ENCODE results near the gene TMA7.

- TF ChIP-seq CBX1 (IDR thresholded peaks at IDR 0.05; ENCODE audit: low read depth) = no peak
- TF ChIP-seq KDM1A (IDR thresholded peaks at IDR 0.05) = no peak
- TF ChIP-seq, protein P1, sequence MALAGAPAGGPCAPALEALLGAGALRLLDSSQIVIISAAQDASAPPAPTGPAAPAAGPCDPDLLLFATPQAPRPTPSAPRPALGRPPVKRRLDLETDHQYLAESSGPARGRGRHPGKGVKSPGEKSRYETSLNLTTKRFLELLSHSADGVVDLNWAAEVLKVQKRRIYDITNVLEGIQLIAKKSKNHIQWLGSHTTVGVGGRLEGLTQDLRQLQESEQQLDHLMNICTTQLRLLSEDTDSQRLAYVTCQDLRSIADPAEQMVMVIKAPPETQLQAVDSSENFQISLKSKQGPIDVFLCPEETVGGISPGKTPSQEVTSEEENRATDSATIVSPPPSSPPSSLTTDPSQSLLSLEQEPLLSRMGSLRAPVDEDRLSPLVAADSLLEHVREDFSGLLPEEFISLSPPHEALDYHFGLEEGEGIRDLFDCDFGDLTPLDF (CRISPR knock-in tag; IDR thresholded peaks at IDR 0.05) = no peak
- TF ChIP-seq POLR2AphosphoS2 (IDR thresholded peaks at IDR 0.05; ENCODE audit: low read length) = no peak
- TF ChIP-seq, protein P2, sequence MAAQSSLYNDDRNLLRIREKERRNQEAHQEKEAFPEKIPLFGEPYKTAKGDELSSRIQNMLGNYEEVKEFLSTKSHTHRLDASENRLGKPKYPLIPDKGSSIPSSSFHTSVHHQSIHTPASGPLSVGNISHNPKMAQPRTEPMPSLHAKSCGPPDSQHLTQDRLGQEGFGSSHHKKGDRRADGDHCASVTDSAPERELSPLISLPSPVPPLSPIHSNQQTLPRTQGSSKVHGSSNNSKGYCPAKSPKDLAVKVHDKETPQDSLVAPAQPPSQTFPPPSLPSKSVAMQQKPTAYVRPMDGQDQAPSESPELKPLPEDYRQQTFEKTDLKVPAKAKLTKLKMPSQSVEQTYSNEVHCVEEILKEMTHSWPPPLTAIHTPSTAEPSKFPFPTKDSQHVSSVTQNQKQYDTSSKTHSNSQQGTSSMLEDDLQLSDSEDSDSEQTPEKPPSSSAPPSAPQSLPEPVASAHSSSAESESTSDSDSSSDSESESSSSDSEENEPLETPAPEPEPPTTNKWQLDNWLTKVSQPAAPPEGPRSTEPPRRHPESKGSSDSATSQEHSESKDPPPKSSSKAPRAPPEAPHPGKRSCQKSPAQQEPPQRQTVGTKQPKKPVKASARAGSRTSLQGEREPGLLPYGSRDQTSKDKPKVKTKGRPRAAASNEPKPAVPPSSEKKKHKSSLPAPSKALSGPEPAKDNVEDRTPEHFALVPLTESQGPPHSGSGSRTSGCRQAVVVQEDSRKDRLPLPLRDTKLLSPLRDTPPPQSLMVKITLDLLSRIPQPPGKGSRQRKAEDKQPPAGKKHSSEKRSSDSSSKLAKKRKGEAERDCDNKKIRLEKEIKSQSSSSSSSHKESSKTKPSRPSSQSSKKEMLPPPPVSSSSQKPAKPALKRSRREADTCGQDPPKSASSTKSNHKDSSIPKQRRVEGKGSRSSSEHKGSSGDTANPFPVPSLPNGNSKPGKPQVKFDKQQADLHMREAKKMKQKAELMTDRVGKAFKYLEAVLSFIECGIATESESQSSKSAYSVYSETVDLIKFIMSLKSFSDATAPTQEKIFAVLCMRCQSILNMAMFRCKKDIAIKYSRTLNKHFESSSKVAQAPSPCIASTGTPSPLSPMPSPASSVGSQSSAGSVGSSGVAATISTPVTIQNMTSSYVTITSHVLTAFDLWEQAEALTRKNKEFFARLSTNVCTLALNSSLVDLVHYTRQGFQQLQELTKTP (IDR thresholded peaks at IDR 0.05; ENCODE audit: low read depth in 1 of 2, partially characterized antibody in 2 of 2) = no peak
- TF ChIP-seq CBX5 (IDR thresholded peaks at IDR 0.05; ENCODE audit: borderline replicate concordance, low read depth) = no peak
- TF ChIP-seq KLF16 (IDR thresholded peaks at IDR 0.05) = no peak
- no peak for TF ChIP-seq MIER1 (IDR thresholded peaks at IDR 0.05; ENCODE audit: low read depth)
- no peak for TF ChIP-seq NFYB (IDR thresholded peaks at IDR 0.05; ENCODE audit: extremely low read depth, insufficient read length)
- TF ChIP-seq, protein P3, sequence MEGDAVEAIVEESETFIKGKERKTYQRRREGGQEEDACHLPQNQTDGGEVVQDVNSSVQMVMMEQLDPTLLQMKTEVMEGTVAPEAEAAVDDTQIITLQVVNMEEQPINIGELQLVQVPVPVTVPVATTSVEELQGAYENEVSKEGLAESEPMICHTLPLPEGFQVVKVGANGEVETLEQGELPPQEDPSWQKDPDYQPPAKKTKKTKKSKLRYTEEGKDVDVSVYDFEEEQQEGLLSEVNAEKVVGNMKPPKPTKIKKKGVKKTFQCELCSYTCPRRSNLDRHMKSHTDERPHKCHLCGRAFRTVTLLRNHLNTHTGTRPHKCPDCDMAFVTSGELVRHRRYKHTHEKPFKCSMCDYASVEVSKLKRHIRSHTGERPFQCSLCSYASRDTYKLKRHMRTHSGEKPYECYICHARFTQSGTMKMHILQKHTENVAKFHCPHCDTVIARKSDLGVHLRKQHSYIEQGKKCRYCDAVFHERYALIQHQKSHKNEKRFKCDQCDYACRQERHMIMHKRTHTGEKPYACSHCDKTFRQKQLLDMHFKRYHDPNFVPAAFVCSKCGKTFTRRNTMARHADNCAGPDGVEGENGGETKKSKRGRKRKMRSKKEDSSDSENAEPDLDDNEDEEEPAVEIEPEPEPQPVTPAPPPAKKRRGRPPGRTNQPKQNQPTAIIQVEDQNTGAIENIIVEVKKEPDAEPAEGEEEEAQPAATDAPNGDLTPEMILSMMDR (IDR thresholded peaks at IDR 0.05 in 2 of 3, conservative IDR thresholded peaks at IDR 0.05 in 1 of 3; ENCODE audit: insufficient read depth in 2 of 3, low read depth in 1 of 3, low read length in 3 of 3) = no peak
- TF ChIP-seq POLR2AphosphoS5 (IDR thresholded peaks at IDR 0.05; ENCODE audit: control insufficient read depth, insufficient read depth, low read depth, low read length) = no peak
- no peak for TF ChIP-seq HDAC2 (IDR thresholded peaks at IDR 0.05)
Observed at GRCh38 chr3:48463703-48464102, 23.6 kb downstream of the TMA7 start.

Data from K562 (cell line).